CD4-positive, alpha-beta memory T cell (primary cell): ENCODE measurements around the gene ERMARD. TPM values are rescaled to one million over a fixed set of nuclear protein-coding genes. Genes with fewer than 3 reads are reported as not detected.

Experiments used
- CTCF ChIA-PET: fragments of 350-600 bp; sonication (Branson Sonifier 250); formaldehyde crosslinking; loops from one replicate; lab custom pipeline; 2021; ENCODE audit warnings: inconsistent platforms; ENCODE audit not compliant: partially characterized antibody; lab: Charles Lee
- POLR2A ChIA-PET: fragments of 350-600 bp; sonication (Branson Sonifier 250); formaldehyde crosslinking; loops from one replicate; lab custom pipeline; 2021; ENCODE audit not compliant: partially characterized antibody; lab: Charles Lee
- DNase-seq, 5 donors: peaks; one replicate each; pipeline versions ENCODE4 v3.0.0 to v3.0.0-alpha.2; 2020 to 2022; ENCODE audit warnings: mixed read lengths in 1 of 5
- H3K27ac ChIP-seq: one replicate; pipeline ENCODE4 v1.7.0; 2013; ENCODE audit warnings: low read depth, low read length
- H3K27me3 ChIP-seq: 2 replicates; pipeline ENCODE4 v1.7.0; 2013; ENCODE audit warnings: mild to moderate bottlenecking, low read length, moderate library complexity; ENCODE audit not compliant: insufficient read depth
- H3K36me3 ChIP-seq: 2 replicates; pipeline ENCODE4 v1.7.0; 2013; ENCODE audit warnings: mild to moderate bottlenecking, low read length, moderate library complexity; ENCODE audit not compliant: insufficient read depth
- H3K4me1 ChIP-seq: 2 replicates; pipeline ENCODE4 v1.7.0; 2013; ENCODE audit warnings: mild to moderate bottlenecking, low read length, moderate library complexity; ENCODE audit not compliant: insufficient read depth
- H3K4me3 ChIP-seq, 2 donors: one replicate each; pipeline ENCODE4 v1.7.0; 2013; ENCODE audit warnings: low read length in 2 of 2, mild to moderate bottlenecking in 1 of 2
- H3K9me3 ChIP-seq, 2 donors: one replicate each; pipeline ENCODE4 v1.7.0; 2013; ENCODE audit warnings: low read length in 2 of 2, control low read depth in 1 of 2; ENCODE audit not compliant: control insufficient read depth in 1 of 2
- H3K27ac Mint-ChIP-seq, 7 donors: one replicate each; pipeline ENCODE4 v1.8.0; 2020 to 2021; ENCODE audit warnings: mixed read lengths in 7 of 7, mild to moderate bottlenecking in 6 of 7, inconsistent platforms in 3 of 7, moderate library complexity in 3 of 7
- H3K27me3 Mint-ChIP-seq, 2 donors: one replicate each; pipeline ENCODE4 v1.8.0; 2020 to 2021; ENCODE audit warnings: mixed read lengths in 2 of 2
- H3K36me3 Mint-ChIP-seq, 2 donors: one replicate each; pipeline ENCODE4 v1.8.0; 2020 to 2021; ENCODE audit warnings: mixed read lengths in 2 of 2, inconsistent platforms in 1 of 2, mild to moderate bottlenecking in 1 of 2
- H3K4me1 Mint-ChIP-seq, 4 donors: one replicate each; pipeline ENCODE4 v1.8.0; 2020 to 2021; ENCODE audit warnings: mixed read lengths in 4 of 4, mild to moderate bottlenecking in 1 of 4
- H3K4me3 Mint-ChIP-seq, 8 donors: one replicate each; pipeline ENCODE4 v1.8.0; 2020 to 2021; ENCODE audit warnings: mixed read lengths in 8 of 8, mild to moderate bottlenecking in 7 of 8, moderate library complexity in 6 of 8, inconsistent platforms in 3 of 8
- H3K9me3 Mint-ChIP-seq, 8 donors: one replicate each; pipeline ENCODE4 v1.8.0; 2020 to 2021; ENCODE audit warnings: mixed read lengths in 8 of 8, mild to moderate bottlenecking in 5 of 8, inconsistent platforms in 3 of 8, moderate library complexity in 1 of 8
- intact Hi-C: fragments of 100-400 bp; cut with micrococcal nuclease; formaldehyde crosslinking; loops from one replicate; pipeline ENCODE4 v1.15.1; 2023
- polyA plus RNA-seq, 2 donors: library from polyadenylated mRNA; unstranded; fragments of 300-500 nt; fragmentation: Illumina TruSeq; gene quantifications; one replicate each; pipeline ENCODE4 v1.2.3, GENCODE V29; 2021
- total RNA-seq, 2 experiments: library from RNA; stranded (reverse); gene quantifications; one replicate each; pipeline ENCODE4 v1.2.3, GENCODE V29; 2021

Gene ERMARD
- total and polyA plus RNA-seq, 4 experiments from 2014 or later = 11.0 to 41.4 (median 22.6) TPM

GRCh38 chr6:169723200-169723909 is 28.1 kb upstream of the ERMARD start:
- Mint-ChIP-seq H3K27me3 (no peaks in the 10 kb centered on the region), H3K4me3 (peak overlapping the region; percentile 89 to 100 (median 96)), H3K36me3 (peaks cover 0 to 13% of the 10 kb centered on the region in 2 donors), H3K4me1 (peaks cover 28 to 55% (median 42%) of the 10 kb centered on the region in 4 donors), H3K27ac (peak overlapping the region; percentile 93 to 99 (median 96)), H3K9me3 (no peaks in the 10 kb centered on the region)
- Histone ChIP-seq H3K27ac (peak overlapping the region; percentile 85), H3K4me1 (peaks cover 49% of the 10 kb centered on the region), H3K27me3 (no peaks in the 10 kb centered on the region), H3K9me3 (no peaks in the 10 kb centered on the region), H3K36me3 (no peaks in the 10 kb centered on the region), H3K4me3 (peak overlapping the region; percentile 76 to 90)
- ChIA-PET POLR2A (interaction anchor here (0.9 to 18.2 kb wide), 8 partner anchors 8 to 830 kb away, joined by 3 to 279 read pairs (median 17); partner anchors contain the start of genes C6orf120, DYNLT2, ERMARD and PSMB1), CTCF (interaction anchor here (0.8 to 2.7 kb wide), 4 partner anchors 13 to 820 kb away, joined by 3 to 15 read pairs (median 4); partner anchors contain the start of genes C6orf120 and WDR27)
- intact Hi-C loops = loop anchor here (1.0 kb wide), 3 partner anchors 21 to 831 kb away; partner anchors contain the start of genes C6orf120, DYNLT2, ERMARD and TBP
- DNase-seq = peak; percentile 74 to 79 (median 76)

DNA sequence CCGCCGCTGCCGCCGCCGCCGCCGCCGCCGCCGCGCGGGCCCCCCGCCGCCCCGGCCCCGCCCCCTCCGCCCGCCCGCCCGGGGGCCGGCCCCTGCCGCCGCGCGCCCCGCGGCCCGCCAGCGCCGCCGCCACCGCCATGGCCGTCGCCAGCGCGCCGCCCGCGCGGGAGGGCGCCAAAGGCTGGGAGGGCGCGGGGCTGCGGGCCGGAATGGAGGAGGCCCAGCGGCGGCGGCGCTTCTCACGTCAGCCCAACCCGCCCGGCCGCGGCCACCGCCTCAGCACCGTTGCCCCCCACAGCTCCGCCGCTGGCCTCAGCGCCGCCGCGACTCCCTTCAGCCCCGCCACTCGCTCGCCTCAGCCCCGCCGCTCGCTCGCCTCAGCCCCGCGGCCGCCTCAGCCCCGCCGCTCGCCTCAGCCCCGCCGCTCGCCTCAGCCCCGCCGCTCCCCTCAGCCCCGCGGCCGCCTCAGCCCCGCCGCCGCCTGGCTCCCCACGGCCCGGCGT is 27.4 kb upstream of the ERMARD start:
- no peaks in the 10 kb centered on the region for H3K27me3 ChIP-seq

DNA sequence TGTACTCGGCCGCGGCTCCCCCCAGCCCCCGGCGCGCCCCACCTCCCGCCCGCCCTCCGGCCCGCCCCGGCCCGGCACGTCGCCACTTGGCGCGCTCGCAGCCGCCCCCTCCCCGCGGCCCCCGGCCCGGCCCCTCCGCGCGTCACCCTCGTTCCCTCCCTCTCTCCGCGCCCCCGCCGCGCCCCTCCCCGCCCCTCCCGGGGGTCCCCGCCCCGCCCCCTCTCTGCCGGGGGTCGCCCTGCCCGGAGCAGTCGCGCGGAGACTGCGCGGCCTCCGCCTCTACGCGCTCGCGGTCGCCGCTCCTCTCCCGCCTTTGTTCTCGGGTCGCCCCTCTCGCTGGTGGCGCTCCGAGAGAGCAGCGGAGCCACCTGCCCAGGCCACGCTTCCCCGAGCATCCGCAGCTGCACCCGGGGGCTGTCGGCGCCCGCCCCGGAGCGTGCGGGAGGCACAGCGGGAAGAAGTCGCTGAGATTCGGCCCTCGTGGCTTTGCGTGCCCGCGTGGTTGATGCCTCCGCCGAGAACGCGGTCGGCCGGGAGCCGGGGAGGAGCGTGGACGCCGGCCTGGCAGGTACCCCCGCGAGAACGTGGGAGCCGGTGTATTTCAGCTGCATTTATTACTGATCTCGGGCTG is 26.8 kb upstream of the ERMARD start, which contains the start of gene PHF10:
Gene PHF10, minus strand, starts transcription at position 7 of the 631 bp plus-strand sequence. CDS start 569 bp downstream, outside the sequence.
- Histone ChIP-seq H3K36me3 (no peaks in the 10 kb centered on the region), H3K4me3 (peak within 1 kb of the TSS; percentile 76 to 90), H3K4me1 (peaks cover 38% of the 10 kb centered on the region), H3K27ac (peak within 1 kb of the TSS; percentile 85), H3K9me3 (no peaks in the 10 kb centered on the region), H3K27me3 (no peaks in the 10 kb centered on the region)
- POLR2A ChIA-PET = interaction anchor here (0.8 to 18.2 kb wide), 9 partner anchors 9 to 859 kb away, joined by 3 to 279 read pairs (median 4); partner anchors contain the start of genes C6orf120, DYNLT2, ERMARD and PDCD2
- H3K27ac Mint-ChIP-seq = peak within 1 kb of the TSS; percentile 93 to 99 (median 96)
- H3K4me3 Mint-ChIP-seq = peak within 1 kb of the TSS; percentile 89 to 100 (median 96)
- CTCF ChIA-PET = interaction anchor here (0.6 kb wide), 1 partner anchor 11 kb away, joined by 3 read pairs; no protein-coding TSS in a partner anchor
- H3K4me1 Mint-ChIP-seq = peaks cover 22 to 47% (median 34%) of the 10 kb centered on the region in 4 donors
- H3K36me3 Mint-ChIP-seq = peaks cover 0 to 13% of the 10 kb centered on the region in 2 donors
- no peaks in the 10 kb centered on the region for H3K9me3 Mint-ChIP-seq
- peak; percentile 61 to 67 (median 63) for DNase-seq
- no peaks in the 10 kb centered on the region for H3K27me3 Mint-ChIP-seq
- intact Hi-C loops = loop anchor here (2.0 kb wide), 1 partner anchor 70 kb away; no protein-coding TSS in a partner anchor

More for the DNA sequence above, 27.4 kb upstream of the ERMARD start:
- POLR2A ChIA-PET = interaction anchor here (0.9 to 18.2 kb wide), 8 partner anchors 9 to 829 kb away, joined by 3 to 279 read pairs (median 14); partner anchors contain the start of genes C6orf120, DYNLT2, ERMARD and PSMB1
- no peak overlapping the region for H3K27ac ChIP-seq
- CTCF ChIA-PET = interaction anchor here (1.2 to 2.7 kb wide), 2 partner anchors 13 to 22 kb away, joined by 4 to 15 read pairs; partner anchors contain the start of genes C6orf120 and WDR27
- H3K9me3 ChIP-seq = no peaks in the 10 kb centered on the region
- no peak overlapping the region for H3K4me3 ChIP-seq
- no peaks in the 10 kb centered on the region for H3K36me3 ChIP-seq
- Mint-ChIP-seq H3K36me3 (peaks cover 0 to 13% of the 10 kb centered on the region in 2 donors), H3K4me1 (peaks cover 26 to 52% (median 40%) of the 10 kb centered on the region in 4 donors), H3K27me3 (no peaks in the 10 kb centered on the region), H3K27ac (peak overlapping the region in 1 of 7 donors; percentile 78), H3K9me3 (no peaks in the 10 kb centered on the region), H3K4me3 (peak overlapping the region in 6 of 8 donors; percentile 25 to 87 (median 59))
- H3K4me1 ChIP-seq = peaks cover 44% of the 10 kb centered on the region
- peak; percentile 40 to 52 (median 43) for DNase-seq
- intact Hi-C loops = loop anchor here (1.0 to 2.0 kb wide), 4 partner anchors 22 to 830 kb away; partner anchors contain the start of genes C6orf120, DYNLT2, ERMARD and TBP

- H3K4me3 Mint-ChIP-seq = peak overlapping the region; percentile 84 to 94 (median 88)
- intact Hi-C loops = loop anchor here (2.0 kb wide), 1 partner anchor 71 kb away; no protein-coding TSS in a partner anchor
- Histone ChIP-seq H3K27me3 (no peaks in the 10 kb centered on the region), H3K4me1 (peaks cover 32% of the 10 kb centered on the region), H3K9me3 (no peaks in the 10 kb centered on the region), H3K27ac (peak overlapping the region; percentile 47), H3K36me3 (no peaks in the 10 kb centered on the region), H3K4me3 (peak overlapping the region in 1 of 2 donors; percentile 62)
- peaks cover 19 to 39% (median 28%) of the 10 kb centered on the region in 4 donors for H3K4me1 Mint-ChIP-seq
- no peaks in the 10 kb centered on the region for H3K27me3 Mint-ChIP-seq
- H3K36me3 Mint-ChIP-seq = peaks cover 0 to 10% of the 10 kb centered on the region in 2 donors
- no peaks in the 10 kb centered on the region for H3K9me3 Mint-ChIP-seq
- ChIA-PET POLR2A (interaction anchor here (0.8 to 18.2 kb wide), 9 partner anchors 9 to 859 kb away, joined by 3 to 279 read pairs (median 4); partner anchors contain the start of genes C6orf120, DYNLT2, ERMARD and PDCD2), CTCF (interaction anchor here (0.6 kb wide), 1 partner anchor 12 kb away, joined by 3 read pairs; no protein-coding TSS in a partner anchor)
- peak overlapping the region; percentile 84 to 94 (median 92) for H3K27ac Mint-ChIP-seq
- DNase-seq = peak in 1 of 5 donors; percentile 42
Measured at GRCh38 chr6:169725125-169726048, 26.0 kb upstream of the ERMARD start.

DNA sequence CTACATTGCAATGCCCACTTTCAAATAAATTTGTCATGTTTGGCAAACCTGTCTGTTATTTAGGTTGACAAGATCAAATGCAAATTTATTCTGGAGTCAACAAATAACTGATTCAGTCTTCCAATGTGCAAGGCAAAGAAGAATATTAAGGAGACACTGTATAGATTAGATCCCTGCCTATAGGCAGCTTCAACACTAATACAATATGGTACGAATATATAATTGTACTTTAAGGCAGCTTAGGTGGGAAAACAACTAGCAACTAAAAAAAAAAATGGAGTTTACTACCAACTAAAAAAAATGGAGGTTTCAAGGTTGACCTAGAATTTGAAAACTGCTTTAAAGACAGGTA is 25.4 kb upstream of the ERMARD start:
- no peaks in the 10 kb centered on the region for H3K27me3 ChIP-seq
- H3K27ac ChIP-seq = no peak overlapping the region
- Mint-ChIP-seq H3K36me3 (peaks cover 0 to 10% of the 10 kb centered on the region in 2 donors), H3K4me1 (peaks cover 16 to 35% (median 24%) of the 10 kb centered on the region in 4 donors), H3K27ac (peak overlapping the region in 6 of 7 donors; percentile 58 to 94 (median 93)), H3K4me3 (peak overlapping the region; percentile 84 to 94 (median 88)), H3K27me3 (no peaks in the 10 kb centered on the region), H3K9me3 (no peaks in the 10 kb centered on the region)
- no peak overlapping the region for H3K4me3 ChIP-seq
- ChIA-PET POLR2A (interaction anchor here (6.4 to 18.2 kb wide), 3 partner anchors 17 to 25 kb away, joined by 55 to 279 read pairs (median 100); partner anchors contain the start of genes C6orf120, DYNLT2, ERMARD and WDR27), CTCF (no interaction called here)
- DNase-seq = no peak
- H3K9me3 ChIP-seq = no peaks in the 10 kb centered on the region
- peaks cover 28% of the 10 kb centered on the region for H3K4me1 ChIP-seq
- no peaks in the 10 kb centered on the region for H3K36me3 ChIP-seq
- intact Hi-C loops = no loop called here
